Activated CD4-positive, alpha-beta T cell treated with anti-CD3 and anti-CD28 coated beads, Interleukin-2, amount 50 U/mL, for 1 hour (primary cell): ENCODE data around the gene SHFL.
A peak's percentile ranks its signal among the peaks of the same experiment; 100 is the strongest.

ENCODE experiments used
- DNase-seq: peaks from one replicate; pipeline ENCODE4 v3.0.0-alpha.2; 2020

Gene SHFL

DNA sequence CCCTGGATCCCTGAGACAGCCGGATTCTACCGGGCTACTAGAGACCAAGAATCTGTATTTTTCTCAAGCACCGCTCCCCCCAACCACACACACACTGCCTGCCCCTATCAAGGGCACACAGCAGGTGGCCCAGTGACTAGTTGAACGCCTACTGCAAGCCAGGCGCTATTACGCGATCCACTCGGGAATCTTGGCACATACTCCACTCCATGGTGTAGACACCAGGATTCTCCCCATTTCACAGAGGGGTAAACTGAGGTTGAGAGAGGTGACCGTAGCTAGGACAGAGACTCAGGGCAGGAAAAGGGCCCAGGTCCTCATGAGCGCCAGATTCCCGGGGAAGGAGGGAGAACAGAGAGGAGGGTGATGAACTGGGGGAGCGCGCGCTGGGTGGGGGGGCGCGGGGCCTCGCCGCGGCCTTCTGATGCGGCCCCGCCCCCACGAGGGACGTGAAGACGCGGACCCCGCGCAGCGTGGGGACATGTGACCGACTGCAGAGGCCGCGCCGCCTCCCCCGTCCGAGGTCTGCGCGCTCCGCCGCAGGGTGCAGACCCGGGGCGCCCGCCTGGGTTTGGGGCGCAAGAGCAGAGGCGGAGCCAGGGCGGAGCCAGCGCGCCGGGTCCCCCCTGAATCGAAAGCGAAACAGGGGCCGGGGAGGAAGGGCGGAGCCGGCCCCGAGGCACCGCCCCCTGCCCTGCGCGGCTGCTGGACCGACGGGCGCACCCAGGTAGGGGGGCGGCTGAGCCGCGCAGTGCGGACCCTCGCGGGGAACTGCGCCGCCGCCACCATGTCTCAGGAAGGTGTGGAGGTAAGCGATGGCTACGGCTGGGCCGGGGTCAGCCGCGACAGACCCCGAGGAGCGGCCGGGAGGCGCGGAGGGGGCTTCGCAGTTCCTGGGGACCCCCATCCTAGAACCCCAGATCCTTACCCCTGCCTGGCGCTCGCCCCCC, at the start of gene SHFL:
TSS of gene SHFL (plus strand) at position 677 of the 950 bp plus-strand sequence. CDS start at position 788, 111 bp downstream.
- peak; percentile 81 for DNase-seq

DNA sequence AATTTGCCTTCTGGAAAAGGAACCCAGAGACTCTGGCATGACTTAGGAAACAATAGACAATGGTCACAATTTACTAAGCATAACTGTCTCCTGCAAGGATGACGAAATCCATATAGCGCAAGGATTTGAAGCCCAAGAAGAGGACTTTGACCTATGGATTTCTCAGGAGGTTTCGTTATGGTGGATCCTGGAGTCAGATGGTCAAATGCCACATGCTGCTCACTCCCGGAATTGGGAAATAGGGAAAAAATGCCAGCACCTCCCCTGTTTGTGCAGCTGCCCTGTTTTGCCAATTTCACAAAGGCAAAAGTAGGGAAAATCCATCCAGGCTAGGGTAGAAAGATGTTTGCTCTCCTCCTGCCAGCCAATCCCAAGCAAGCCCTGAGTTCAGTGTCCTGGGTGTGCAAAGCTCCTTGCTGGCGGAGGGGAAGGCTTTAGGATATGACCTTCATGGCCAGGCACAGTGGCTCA, 49.5 kb upstream of the SHFL start:
- DNase-seq = no peak

DNA sequence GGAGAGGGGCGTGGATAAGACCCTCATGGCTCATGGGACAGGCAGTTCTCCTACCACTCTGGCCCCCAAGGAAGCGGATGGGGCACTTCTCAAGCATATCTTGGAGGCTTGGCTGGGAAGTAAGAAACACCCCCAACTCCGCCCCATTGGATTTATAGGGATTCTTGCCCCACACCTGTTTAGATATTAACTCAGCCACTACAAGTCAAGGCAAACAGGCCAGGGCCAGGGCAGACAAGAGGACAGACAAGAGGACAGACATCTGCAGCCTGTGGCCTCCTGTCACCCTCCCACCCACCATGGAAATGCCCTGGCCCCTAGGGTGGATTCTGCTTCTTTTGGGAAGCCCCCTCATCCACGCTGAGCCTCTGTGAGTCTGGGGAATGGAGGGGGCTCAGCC, 48.8 kb upstream of the SHFL start:
- DNase-seq = no peak

DNA sequence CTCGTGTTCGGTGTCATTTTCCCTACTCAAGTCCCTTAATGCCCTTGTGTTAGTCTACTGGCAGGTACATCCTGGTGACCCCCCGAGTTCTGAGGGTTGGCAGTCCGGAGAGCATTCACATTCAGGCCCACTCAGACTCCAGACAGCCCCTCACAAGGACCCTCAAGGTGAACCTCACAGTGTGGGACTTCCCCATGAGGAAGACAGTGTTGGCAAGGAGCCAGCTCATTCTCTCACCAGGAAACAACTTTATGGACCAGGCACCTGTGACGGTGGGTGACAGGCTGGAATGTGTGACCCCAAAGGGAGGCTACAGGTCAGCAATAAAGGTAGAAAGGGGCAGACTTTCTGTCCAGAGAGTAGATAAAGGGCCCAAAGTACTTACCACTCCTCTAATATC, 48.3 kb upstream of the SHFL start:
- DNase-seq = no peak

DNA sequence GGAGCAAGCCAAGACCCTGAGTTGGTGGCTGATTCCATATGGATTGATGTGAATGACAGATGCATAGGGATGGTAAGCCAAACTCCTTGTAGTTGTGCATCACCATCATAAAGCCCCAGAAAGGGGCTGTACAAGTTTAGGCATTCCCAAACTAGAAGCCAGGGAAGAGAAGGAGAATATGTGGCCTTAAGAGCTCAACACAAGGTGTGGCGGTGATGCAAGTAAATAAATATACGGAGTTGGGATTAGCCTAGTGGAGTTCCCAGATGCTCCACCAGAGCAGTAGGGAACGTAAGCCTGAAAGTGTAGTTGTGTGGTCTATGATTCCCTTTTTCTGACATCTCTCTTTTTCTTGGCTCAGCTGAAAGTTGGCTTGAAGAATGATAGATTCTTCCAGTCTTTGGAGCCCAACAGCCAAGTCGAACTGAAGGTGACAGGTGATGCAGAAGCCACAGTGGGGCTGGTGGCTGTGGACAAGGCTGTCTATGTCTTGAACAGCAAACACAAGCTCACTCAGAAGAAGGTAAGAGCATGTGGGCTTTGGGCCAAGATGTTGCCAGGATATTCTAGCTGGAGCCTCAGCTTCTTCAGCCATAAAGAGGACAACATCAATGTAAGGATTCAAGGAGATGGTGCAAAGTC, 42.7 kb upstream of the SHFL start:
- no peak for DNase-seq

DNA sequence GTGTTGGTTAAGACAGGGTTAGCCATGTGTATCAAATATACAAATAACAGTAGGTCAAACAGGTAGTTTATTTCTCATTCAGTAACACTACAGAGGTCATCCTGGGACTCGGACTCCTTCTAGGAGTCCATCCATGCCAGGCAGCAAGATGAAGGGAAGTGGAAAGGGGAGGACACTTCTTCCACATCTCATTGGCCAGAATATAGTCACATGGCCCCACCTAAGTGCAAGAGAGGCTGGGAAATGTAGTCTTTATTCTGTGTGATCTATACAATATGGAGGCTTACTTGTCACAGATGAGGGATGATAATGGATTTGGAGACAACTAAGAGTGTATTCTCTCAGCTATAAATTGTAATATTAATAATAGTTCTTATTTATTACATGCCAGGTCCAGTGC, 41.7 kb upstream of the SHFL start:
- DNase-seq = no peak

DNA sequence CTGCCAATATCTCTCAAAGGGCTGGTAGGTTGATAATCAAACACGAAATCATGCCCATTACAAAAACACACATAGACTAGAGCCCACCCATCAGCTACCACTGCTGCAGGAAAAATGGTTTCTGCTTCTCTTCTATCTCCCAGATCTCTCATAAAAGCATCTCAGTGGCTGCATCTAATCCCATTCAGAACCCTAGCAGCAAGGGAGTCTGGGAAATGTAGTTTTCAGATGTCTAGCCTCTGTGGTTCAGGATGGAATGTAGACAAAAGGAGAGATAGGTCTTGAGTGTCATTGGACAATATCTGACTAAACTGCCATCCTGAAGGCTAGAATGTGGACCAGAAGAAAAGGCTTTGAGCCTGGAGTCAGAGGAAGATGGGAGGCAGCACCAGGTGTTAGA, 40.7 kb upstream of the SHFL start:
- DNase-seq = no peak

DNA sequence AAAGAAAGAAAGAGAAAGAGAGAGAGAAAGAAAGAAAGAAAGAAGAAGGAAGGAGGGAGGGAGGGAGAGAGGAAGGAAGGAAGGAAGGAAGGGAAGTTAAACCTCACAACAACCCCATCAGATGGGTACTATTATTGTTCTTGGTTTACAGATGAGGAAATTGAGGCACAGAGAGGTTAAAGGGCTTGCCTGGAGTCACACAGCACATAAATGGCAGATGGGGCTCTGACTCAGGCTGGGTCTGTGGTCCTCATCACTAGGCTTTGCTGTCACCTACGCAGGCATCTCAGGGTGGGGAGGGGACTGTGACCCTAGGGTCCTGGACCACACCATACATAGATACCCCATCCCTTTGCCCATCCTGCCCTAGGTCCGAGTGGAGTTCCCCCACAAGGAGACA, 36.5 kb upstream of the SHFL start:
- no peak for DNase-seq

DNA sequence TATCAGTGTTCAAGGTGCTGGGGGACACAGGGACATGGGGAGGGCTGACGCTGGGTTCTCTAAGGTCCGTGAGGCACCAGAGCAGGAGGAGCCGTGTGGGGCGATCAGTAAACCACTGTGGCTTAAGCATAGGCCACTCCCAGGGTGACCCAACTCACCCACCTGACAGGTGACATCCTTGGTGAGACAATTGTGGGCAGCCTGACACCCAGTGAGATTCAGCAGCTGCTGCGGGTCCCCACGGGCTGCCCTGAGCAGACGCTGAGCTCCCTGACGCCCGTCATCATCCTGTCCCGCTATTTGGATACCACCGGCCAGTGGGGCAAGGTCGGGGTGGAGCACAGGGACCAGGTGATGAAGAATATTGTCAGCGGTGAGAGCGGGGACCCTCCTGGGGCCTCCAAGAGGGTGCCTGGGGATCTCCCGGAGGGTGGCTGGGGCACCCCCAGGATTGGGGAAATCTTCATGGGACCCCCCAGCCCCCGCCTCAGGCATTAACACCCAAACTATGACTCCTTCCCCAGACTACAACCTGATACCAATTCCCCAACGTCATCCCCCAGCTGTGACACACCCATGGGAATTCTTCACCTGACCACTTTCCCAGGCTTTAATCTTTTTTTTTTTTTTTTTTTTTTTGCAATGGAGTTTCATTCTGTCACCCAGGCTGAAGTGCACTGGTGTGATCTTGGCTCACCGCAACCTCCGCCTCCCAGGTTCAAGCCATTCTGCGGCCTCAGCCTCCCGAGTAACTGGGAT, 33.3 kb upstream of the SHFL start:
- DNase-seq = no peak

DNA sequence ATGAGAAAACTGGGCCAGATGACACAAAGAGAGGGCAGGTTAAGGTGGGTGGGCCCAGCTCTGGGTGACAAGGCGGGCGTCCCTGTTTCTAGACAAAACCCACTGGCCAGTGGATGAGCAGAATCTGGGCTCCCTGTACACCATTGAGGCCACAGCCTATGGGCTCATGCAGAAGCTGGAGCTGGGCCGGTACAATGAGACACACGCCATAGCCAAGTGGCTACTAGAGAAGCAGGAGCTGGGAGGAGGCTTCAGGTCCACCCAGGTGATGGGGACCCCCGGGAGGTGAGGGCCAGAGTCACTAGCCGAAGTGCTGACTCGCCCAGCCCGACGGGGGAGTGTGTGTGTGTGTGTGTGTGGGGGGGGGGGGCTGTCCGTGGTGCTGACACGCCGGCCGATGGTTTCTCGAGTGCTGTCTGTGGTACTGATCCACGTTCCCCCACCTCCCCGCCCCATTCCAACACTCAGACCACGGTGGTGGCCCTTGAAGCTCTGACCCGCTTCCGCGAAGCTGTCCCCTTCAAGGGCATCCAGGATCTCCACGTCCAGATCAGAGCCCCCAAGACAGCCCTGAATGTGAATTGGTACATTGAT, 24.3 kb upstream of the SHFL start:
- DNase-seq = no peak

DNA sequence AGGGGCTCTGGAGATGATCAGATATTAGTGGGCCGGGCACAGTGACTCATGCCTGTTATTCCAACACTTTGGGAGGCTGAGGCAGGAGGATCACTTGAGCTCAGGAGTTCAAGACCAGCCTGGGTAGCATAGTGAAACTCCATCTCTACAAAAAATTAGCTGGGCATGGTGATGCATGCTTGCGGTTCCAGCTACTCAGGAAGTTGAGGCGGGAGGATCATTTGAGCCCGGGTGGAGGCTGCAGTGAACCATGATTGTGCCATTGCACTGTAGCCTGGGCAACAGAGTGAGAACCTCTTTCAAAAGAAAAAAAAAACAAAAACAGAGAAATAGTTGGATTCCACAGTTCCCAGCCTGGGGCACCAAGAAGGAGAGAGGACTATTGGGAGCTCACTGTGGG, 17.9 kb upstream of the SHFL start:
- DNase-seq = no peak

DNA sequence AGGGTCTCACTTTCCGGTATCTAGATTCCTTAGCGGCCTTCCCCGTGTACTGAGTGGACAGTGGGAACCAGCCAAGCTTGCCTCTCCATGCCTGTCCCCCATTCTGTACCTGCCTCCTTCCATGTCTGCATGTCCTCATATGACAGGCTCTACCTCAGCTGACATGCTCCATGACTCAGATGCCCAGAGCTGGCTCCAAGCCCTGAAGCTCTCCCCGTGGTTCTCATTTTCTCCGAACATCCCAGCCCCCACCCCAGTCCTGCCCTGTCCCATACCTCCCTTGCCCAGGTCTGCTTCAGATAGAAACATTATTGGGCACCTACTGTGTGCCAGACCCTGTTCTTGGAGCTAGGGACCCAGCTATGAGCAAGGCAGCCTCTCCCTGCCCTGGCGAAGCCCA, 17.1 kb upstream of the SHFL start:
- no peak for DNase-seq

DNA sequence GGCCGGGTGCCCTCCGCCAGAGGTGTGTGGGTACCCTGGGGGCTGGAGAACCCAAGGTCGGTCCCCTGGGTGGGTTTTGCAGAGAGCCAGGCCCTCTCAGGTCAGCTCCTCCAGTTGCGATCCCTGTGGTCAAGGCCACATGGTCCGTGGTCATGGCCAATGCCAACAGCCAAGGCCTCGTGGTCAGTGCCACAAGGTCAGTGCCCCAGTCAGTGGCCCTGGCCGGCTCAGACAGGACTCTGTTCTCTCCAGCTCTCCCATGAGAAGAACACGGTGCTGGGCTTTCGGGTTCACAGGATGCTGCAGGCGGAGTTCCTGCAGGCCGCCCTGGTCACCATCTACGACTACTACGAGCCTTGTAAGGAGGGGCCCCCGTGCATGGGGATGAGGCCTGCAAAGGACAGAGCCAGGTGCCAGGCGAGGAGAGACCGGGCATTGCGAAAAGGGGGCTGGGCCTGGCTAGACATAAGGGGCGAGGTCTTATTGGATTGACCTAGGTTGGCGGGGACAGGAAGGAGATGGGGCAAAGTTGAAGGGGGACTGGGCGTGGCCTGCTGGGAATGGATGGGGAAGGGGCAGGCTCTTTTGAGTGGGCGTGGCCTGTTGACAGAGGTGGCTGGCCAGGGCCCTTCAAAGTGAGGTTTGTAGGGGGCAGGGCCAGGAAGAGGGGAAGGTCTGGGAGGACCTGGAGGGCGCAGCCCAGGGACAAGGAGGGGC, 15.2 kb upstream of the SHFL start:
- DNase-seq = no peak

DNA sequence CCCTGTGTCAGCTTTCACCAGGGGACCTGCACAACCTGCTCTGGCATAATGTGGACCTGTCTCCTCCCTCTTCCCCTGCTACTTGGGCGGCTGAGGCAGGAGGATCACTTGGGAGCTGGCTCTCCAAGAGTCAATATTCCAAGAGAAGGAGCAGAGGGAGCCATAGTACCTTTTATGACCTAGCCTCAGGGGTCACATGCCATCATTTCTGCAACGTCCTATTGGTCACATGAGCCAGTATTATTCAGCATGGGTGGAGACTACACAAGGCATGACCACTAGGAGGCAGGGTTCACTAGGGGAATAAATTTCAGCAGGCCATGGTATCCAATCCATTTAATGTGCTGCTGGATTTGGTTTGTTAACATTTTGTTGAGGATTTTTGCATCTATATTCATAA, 12.0 kb upstream of the SHFL start:
- DNase-seq = peak; percentile 34

DNA sequence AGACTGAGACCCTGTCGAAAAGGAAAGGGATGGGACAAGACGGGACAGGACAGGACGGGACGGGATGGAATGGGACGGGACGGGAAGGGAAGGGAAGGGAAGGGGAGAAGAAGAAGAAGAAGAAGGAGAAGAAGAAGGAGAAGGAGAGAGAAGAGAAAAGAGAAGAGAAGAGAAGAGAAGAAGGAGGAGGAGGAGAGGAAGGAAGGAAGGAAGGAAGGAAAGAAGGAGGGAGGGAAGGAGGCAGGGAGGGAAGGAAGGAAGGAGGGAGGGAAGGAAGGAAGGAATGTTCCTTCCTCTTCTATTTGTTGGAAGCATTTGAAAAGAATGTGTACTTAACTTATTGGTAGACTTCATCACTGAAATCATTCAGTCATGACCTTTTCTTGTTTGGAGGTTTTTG, 9.6 kb upstream of the SHFL start:
- no peak for DNase-seq

DNA sequence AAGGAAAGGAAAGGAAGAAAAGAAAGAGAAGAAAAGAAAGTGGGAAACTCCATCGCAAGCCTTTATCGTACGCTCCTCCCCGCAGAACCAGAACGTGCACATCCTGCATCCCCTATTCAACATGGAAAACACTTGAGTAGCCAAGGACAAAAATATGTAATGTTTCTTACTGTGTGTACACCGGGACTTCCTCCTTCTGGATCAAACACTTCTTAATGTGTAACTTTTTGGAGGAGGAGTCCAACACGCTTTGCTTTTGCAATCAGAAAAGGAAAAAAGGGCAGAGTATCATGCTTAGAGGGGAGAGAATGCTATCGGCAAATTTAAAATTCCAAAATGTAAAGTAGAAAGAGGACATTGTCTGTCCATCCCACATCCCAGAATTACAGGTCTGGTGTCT, 7.8 kb upstream of the SHFL start:
- DNase-seq = no peak

DNA sequence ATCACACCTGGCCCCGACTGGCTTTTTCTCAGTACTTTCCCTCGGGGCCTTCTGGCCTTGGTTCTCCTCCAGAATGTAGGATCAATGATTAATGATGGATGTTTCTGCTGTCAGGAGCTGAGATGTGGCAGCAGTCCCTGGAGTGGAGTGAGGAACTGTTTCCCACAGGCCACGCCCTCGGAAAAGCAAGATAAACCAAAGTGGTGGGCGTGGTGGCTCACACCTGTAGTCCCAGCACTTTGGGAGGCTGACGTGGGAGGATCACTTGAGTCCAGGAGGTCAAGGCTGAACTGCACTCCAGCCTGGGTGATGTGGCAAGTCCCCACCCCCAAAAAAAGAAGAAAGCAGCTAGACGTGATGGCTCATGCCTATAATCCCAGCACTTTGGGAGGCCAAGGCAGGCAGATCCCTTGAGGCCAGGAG, 7.1 kb upstream of the SHFL start:
- no peak for DNase-seq

DNA sequence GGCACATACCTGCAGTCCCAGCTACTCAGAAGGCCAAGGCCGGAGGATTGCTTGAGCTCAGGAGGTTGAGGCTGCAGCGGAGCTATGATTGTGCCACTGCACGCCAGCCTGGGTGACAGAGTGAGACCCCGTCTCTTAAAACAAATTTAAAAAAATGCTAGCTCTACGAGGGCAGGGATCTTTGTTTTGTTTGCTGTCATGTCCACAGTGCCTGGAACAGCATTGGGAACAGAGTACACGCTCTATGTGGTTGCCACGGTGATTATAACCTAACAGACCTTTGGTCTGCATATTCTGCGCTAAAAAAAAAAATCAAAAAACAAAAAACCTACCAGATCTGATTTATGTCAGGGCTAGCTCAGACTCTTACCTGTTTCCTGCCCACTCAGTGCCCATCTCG, 2.2 kb upstream of the SHFL start:
- DNase-seq = no peak

DNA sequence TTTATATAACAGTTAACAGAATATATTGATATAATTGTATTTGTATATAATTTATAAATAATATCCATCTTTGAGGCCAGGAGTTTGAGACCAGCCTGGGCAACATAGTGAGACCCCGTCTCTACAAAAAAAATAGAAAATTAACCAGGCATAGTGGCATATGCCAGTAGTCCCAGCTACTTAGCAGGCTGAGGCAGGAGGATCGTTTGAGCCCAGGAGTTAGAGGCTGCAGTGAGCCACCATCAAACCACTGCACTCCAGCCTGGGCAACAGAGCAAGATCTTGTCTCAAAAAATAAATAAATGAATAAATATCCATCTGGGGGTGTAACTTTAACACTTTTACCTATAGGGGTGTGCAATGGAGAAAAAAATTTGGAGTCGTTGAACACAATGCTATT, 1.3 kb upstream of the SHFL start:
- DNase-seq = no peak

DNA sequence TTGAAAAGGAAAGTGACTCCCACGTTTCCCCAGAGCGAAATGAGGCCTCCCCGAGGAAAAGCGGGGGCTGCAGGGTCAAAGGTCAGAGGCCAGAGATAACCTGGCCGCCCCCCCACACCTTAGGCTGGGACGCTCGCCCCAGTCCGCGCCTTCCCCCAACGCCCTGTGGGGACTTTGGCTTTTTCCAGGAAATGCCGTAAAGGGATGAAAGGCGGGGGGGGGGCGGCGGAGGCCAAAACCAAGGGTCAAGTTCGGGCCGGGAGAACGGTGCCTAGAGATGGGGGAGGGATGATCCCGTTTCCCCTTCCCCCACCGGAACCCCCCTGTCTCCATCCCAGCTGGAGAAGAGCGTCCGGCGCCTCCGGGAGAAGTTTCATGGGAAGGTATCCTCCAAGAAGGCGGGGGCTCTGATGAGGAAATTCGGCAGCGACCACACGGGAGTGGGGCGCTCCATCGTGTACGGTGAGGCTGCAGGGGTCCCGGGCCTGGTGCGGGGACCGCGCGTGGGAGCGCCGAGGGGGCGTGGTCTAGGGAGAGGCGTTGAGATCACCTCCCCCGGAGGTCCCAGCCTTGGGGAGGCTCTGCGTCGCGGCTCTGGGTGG, 575 bp downstream of the SHFL start:
- DNase-seq = peak; percentile 30

DNA sequence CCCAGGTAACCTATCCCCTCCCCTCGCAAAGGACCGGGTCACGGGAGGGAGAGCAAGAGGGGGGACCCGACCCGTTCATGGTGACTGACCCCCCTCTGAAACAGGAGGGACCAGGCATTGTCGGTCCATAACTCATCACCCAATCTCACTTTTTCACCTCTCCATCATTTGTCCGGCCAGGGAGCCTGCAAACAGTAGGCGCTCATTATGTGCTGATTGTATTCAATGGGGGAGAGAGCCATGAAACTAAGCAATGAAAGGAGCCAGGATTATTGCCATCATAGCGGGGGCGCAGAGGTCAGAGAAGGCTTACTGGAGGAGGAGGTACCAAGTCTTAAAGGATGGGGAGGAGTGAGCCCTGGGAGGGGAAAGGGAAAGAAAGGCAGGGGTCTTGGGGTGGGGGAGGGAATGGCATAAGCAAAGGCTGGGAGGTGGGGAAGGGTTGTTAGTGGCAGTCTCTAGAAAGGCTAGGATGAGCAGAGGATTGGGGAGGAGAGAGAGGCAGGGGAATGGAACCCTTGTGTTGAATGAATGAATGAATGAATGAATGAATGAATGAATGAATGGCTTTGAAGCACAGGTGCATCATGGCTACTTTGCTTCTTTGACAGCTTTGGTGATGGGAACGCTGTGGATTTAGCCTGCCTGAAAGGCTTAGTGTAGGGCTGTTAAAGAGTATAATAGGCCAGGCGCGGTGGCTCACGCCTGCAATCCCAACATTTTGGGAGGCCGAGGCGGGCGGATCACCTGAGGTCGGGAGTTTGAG, 1.4 kb downstream of the SHFL start:
- DNase-seq = no peak
